K562 (cell line): ENCODE measurements around the gene IL21. TPM values are rescaled to one million over a fixed set of nuclear protein-coding genes. Genes with fewer than 3 reads are reported as not detected.

Source experiments
- AFF4 ChIP-seq: sonication (generic); formaldehyde crosslinking; IDR thresholded peaks from 2 replicates; pipeline ENCODE4 v1.8.0; 2023; ENCODE audit warnings: mild to moderate bottlenecking, missing genetic modification reagents
- CREB5 ChIP-seq: fragments of 250-450 bp; sonication (Bioruptor Pico); IDR thresholded peaks from 2 replicates; pipeline ENCODE4 v1.5.0; 2020; ENCODE audit warnings: mild to moderate bottlenecking
- DPF2 ChIP-seq: fragments of 450-650 bp; IDR thresholded peaks from 2 replicates; pipeline ENCODE4 v1.6.1; 2016
- ERF ChIP-seq: fragments of 450-650 bp; formaldehyde crosslinking; IDR thresholded peaks from 2 replicates; pipeline ENCODE4 v1.4.0; 2020; ENCODE audit warnings: mild to moderate bottlenecking, mixed read lengths
- HDAC1 ChIP-seq, 2 experiments: fragments of 450-650 bp; IDR thresholded peaks; 2 replicates each; pipeline ENCODE4 v1.6.1; 2016 to 2017; ENCODE audit warnings: inconsistent platforms in 1 of 2, mild to moderate bottlenecking in 1 of 2, moderate library complexity in 1 of 2
- MNT ChIP-seq, 2 experiments: fragments of 450-650 bp; conservative IDR thresholded peaks; 2 replicates each; pipeline ENCODE4 v1.6.1; 2017; ENCODE audit warnings: mild to moderate bottlenecking in 2 of 2, moderate library complexity in 2 of 2
- MTF1 ChIP-seq: fragments of 250-450 bp; sonication (Bioruptor Pico); IDR thresholded peaks from 2 replicates; pipeline ENCODE4 v1.9.0; 2021; ENCODE audit warnings: moderate library complexity, mild to moderate bottlenecking, inconsistent platforms, borderline replicate concordance
- NFIC ChIP-seq: fragments of 450-650 bp; IDR thresholded peaks from 2 replicates; pipeline ENCODE4 v1.6.1; 2017; ENCODE audit warnings: mild to moderate bottlenecking, inconsistent platforms
- PKNOX1 ChIP-seq: fragments of 450-650 bp; IDR thresholded peaks from 2 replicates; pipeline ENCODE4 v1.6.1; 2016
- PML ChIP-seq: IDR thresholded peaks from 2 replicates; pipeline ENCODE4 v1.6.1; 2012; ENCODE audit warnings: low read length, inconsistent platforms
- RAD21 ChIP-seq, 2 experiments: fragments of 250-450 bp in 1 of 2; fragments of 450-650 bp in 1 of 2; sonication (Bioruptor Pico) in 1 of 2; formaldehyde crosslinking in 1 of 2; IDR thresholded peaks in 1 of 2; conservative IDR thresholded peaks in 1 of 2; 2 replicates each; pipeline versions ENCODE4 v1.4.0 to v1.8.0; 2020 to 2022; ENCODE audit warnings: mild to moderate bottlenecking in 2 of 2, moderate library complexity in 1 of 2
- RBBP5 ChIP-seq: fragments of 200-600 bp; sonication (generic); IDR thresholded peaks from 2 replicates; pipeline ENCODE4 v1.6.1; 2012; ENCODE audit warnings: borderline replicate concordance, mild to moderate bottlenecking, low read length, control low read depth, inconsistent platforms; ENCODE audit not compliant: insufficient read depth, poor library complexity, severe bottlenecking
- THRAP3 ChIP-seq: fragments of 450-650 bp; IDR thresholded peaks from 2 replicates; pipeline ENCODE4 v1.6.1; 2016; ENCODE audit warnings: mild to moderate bottlenecking, inconsistent platforms, borderline replicate concordance
- ZFP36 ChIP-seq: fragments of 150-350 bp; IDR thresholded peaks from 2 replicates; pipeline ENCODE4 v1.6.1; 2018; ENCODE audit warnings: low read length, low read depth; ENCODE audit not compliant: partially characterized antibody
- ZNF311 ChIP-seq: fragments of 250-450 bp; sonication (Bioruptor Pico); IDR thresholded peaks from 2 replicates; pipeline ENCODE4 v1.4.0; 2020; ENCODE audit warnings: mild to moderate bottlenecking, moderate library complexity
- ZNF324 ChIP-seq: fragments of 250-450 bp; sonication (Bioruptor Pico); IDR thresholded peaks from 2 replicates; pipeline ENCODE4 v1.4.0; 2020; ENCODE audit warnings: mild to moderate bottlenecking
- ZNF766 ChIP-seq: fragments of 200-800 bp; sonication (Bioruptor generic); conservative IDR thresholded peaks from 2 replicates; pipeline ENCODE4 v1.6.1; 2016; ENCODE audit warnings: missing genetic modification characterization, missing compliant biosample characterization
- polyA plus RNA-seq, 8 experiments: library from polyadenylated mRNA; depleted of rRNA in 4 of 8; stranded (reverse) in 5 of 8; unstranded in 3 of 8; fragments of >200 nt; fragmentation: Nextera tagmentation in 2 of 8; fragmentation: Illumina TruSeq in 1 of 8; extraction: Ambion mirVana in 2 of 8; extraction: Trizol in 1 of 8; gene quantifications; 2 replicates each; pipeline versions ENCODE4 v1.2.1 to v1.2.3, GENCODE V29; 2011 to 2014; ENCODE audit warnings: inconsistent platforms in 1 of 8, missing spikeins in 1 of 8
- total RNA-seq, 7 experiments: library from RNA; depleted of rRNA in 6 of 7; stranded (reverse); fragments of >200 nt in 6 of 7; fragmentation: Illumina TruSeq in 2 of 7; extraction: Trizol in 2 of 7; gene quantifications; 2 replicates each; pipeline versions ENCODE4 v1.2.1 to v1.2.3, GENCODE V29; 2011 to 2021; ENCODE audit warnings: low replicate concordance in 1 of 7
- TF ChIP-seq, protein P1 (sequence below): fragments of 450-650 bp; formaldehyde crosslinking; IDR thresholded peaks from 2 replicates; pipeline ENCODE4 v1.4.0; 2020; ENCODE audit warnings: mild to moderate bottlenecking, moderate library complexity

IL21 gene
- total and polyA plus RNA-seq, 9 of the 15 experiments (the other 6 are each of a cell fraction or from before 2014, with no cell fraction given): not detected

DNA sequence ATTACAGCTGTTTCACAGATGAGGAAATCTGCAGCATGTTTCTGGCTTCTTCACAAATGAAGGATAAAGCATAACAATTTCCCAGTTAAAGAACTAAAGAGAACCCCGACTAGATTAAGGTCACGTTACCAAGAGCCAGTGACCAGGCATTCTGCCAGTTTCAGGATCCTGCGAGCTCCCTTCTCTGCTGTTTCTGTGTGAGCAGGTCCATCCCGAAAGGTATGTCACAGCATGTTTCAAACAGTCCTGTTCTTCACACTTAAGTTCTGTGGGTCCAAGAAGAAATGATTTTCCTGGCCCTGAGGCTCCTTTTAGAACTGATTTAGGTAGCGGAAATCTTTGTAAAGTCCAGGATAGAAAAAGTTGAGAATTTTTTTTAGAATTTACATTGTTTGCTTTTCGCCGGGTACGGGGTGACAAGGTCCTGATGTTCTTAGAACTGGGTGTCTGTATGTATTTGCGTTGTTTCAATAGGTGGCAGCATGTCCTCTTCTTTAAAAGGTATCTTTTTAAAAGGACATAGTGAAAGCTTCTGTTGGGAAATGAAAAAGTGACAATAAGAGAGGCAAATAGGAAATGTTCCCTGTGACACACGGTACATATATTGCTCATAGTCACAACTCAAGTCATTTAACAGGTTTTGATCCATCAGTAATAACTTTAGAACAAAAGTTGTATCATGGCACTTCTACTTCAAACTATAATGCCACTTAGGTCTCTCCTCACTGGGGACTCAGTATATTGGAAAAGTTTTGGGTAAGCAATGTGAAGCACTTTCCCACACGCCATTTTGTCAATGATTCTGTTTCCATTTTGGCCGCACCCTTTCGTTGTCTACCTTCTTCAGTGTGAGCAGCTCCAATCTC lies 18.4 kb downstream of the IL21 start (continued):
- no peak for TF ChIP-seq ERF (CRISPR knock-in tag)
- no peak for TF ChIP-seq PML
- no peak for TF ChIP-seq PKNOX1
- no peak for TF ChIP-seq DPF2
- TF ChIP-seq, protein P1, sequence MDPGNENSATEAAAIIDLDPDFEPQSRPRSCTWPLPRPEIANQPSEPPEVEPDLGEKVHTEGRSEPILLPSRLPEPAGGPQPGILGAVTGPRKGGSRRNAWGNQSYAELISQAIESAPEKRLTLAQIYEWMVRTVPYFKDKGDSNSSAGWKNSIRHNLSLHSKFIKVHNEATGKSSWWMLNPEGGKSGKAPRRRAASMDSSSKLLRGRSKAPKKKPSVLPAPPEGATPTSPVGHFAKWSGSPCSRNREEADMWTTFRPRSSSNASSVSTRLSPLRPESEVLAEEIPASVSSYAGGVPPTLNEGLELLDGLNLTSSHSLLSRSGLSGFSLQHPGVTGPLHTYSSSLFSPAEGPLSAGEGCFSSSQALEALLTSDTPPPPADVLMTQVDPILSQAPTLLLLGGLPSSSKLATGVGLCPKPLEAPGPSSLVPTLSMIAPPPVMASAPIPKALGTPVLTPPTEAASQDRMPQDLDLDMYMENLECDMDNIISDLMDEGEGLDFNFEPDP (CRISPR knock-in tag): no peak
- TF ChIP-seq ZNF324 (CRISPR knock-in tag): no peak
- no peak for TF ChIP-seq MTF1 (CRISPR knock-in tag)
- TF ChIP-seq NFIC: no peak; the same call in 1 of the 2 replicates
- TF ChIP-seq CREB5 (CRISPR knock-in tag): no peak
- TF ChIP-seq AFF4: no peak
- peak; percentile 81 to 88 for TF ChIP-seq RAD21 (CRISPR knock-in tag; conservative IDR thresholded peaks at IDR 0.05 in 1 of 2, IDR thresholded peaks at IDR 0.05 in 1 of 2)
- TF ChIP-seq RBBP5: no peak
- no peak for TF ChIP-seq ZNF311
- no peak for TF ChIP-seq HDAC1 (IDR thresholded peaks at IDR 0.05)
- peak; percentile 13 to 33; a peak in 1 of 4 replicates for TF ChIP-seq MNT (conservative IDR thresholded peaks at IDR 0.05)
- TF ChIP-seq ZNF766 (CRISPR knock-in tag): peak; percentile 34; the same call in 1 of the 2 replicates
- TF ChIP-seq THRAP3: no peak
- TF ChIP-seq ZFP36: no peak
